KOPT-K1 (cell line): ENCODE measurements around the gene BICC1.

Experiments used
- H3K27ac ChIP-seq: fragments of 200-600 bp; sonication (generic); 2 replicates; pipeline ENCODE4 v1.5.1; 2016; ENCODE audit warnings: antibody characterized with exemption, mild to moderate bottlenecking, low read depth, low read length; ENCODE audit not compliant: poor library complexity, severe bottlenecking
- H3K36me3 ChIP-seq: fragments of 200-600 bp; sonication (generic); 2 replicates; pipeline ENCODE4 v1.5.1; 2017; ENCODE audit warnings: antibody characterized with exemption, mild to moderate bottlenecking, low read length, moderate library complexity; ENCODE audit not compliant: insufficient read depth
- H3K9me3 ChIP-seq: fragments of 200-600 bp; sonication (generic); 2 replicates; pipeline ENCODE4 v1.5.1; 2017; ENCODE audit warnings: antibody characterized with exemption, low read length, mild to moderate bottlenecking; ENCODE audit not compliant: insufficient read depth, poor library complexity, severe bottlenecking

The BICC1 gene

GRCh38 chr10:58813573-58813972 lies 300.9 kb downstream of the BICC1 start:
- H3K9me3 ChIP-seq = no peaks in the 10 kb centered on the region
- no peak overlapping the region for H3K27ac ChIP-seq
- H3K36me3 ChIP-seq = no peaks in the 10 kb centered on the region

GRCh38 chr10:58817201-58817846 lies 304.7 kb downstream of the BICC1 start:
- Histone ChIP-seq H3K27ac (no peak overlapping the region), H3K36me3 (no peaks in the 10 kb centered on the region), H3K9me3 (no peaks in the 10 kb centered on the region)

- H3K9me3 ChIP-seq = no peaks in the 10 kb centered on the region
- no peak overlapping the region for H3K27ac ChIP-seq
- no peaks in the 10 kb centered on the region for H3K36me3 ChIP-seq
Observed at GRCh38 chr10:58818900-58819299, 306.2 kb downstream of the BICC1 start.

DNA sequence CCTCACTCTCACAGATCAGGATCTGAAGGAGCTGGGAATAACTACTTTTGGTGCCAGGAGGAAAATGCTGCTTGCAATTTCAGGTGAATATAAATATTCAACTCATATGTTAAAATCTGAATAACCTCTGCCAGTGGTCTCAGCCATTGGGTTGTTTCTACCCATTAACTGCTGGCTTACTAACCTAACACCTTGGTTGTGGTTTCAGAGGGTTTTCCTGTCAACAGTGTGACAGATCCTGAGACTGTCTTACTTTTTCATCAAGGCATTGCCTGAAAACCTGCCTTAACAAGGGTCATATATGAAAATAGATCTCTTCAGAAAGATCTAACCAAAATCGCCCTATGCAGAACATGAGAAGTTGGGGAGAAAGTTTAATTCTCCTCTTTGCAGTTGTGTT lies 307.7 kb downstream of the BICC1 start:
- no peaks in the 10 kb centered on the region for H3K9me3 ChIP-seq
- no peaks in the 10 kb centered on the region for H3K36me3 ChIP-seq
- H3K27ac ChIP-seq = no peak overlapping the region

- Histone ChIP-seq H3K27ac (no peak overlapping the region), H3K9me3 (no peaks in the 10 kb centered on the region), H3K36me3 (no peaks in the 10 kb centered on the region)
Observed at GRCh38 chr10:58820861-58821751, 308.4 kb downstream of the BICC1 start.

DNA sequence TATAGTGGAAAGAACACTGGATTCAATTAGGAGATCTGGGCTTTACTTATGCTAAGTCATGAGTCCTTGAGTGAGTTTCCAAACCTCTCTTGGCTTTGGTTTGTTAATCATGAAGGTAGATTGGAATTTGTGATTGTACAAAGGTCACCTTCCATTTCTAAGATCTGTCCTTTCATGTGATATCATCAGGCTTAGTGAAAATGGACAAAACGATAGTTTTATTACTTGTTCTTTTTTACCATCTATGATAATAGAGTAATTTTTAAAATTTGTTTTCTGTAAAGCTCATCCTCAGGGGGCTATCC lies 309.0 kb downstream of the BICC1 start:
- Histone ChIP-seq H3K36me3 (no peaks in the 10 kb centered on the region), H3K27ac (no peak overlapping the region), H3K9me3 (no peaks in the 10 kb centered on the region)

DNA sequence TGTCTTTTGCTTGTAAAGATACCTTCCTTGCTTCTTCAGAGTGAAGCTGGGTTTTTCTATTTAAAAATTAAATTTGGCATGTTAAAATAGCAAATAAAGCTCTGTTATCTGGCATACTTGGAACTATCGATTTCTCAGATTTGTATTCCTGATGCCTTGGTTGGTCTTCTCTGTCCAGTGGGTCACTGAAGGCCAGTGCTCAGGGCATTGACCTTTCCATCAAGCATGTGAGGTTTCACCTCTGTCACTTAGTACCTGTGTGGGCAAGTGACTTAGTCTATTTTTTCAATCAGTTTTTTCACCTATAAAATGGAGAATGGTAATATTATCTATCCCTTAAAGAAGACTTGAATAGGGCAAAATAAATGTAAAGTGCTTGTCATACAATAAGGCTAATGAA lies 311.3 kb downstream of the BICC1 start:
- H3K9me3 ChIP-seq = no peaks in the 10 kb centered on the region
- H3K36me3 ChIP-seq = no peaks in the 10 kb centered on the region
- H3K27ac ChIP-seq = no peak overlapping the region

- Histone ChIP-seq H3K9me3 (no peaks in the 10 kb centered on the region), H3K27ac (no peak overlapping the region), H3K36me3 (no peaks in the 10 kb centered on the region)
Observed at GRCh38 chr10:58824396-58824795, 311.7 kb downstream of the BICC1 start.

GRCh38 chr10:58826694-58827093 lies 314.0 kb downstream of the BICC1 start:
- Histone ChIP-seq H3K36me3 (no peaks in the 10 kb centered on the region), H3K27ac (no peak overlapping the region), H3K9me3 (no peaks in the 10 kb centered on the region)

DNA sequence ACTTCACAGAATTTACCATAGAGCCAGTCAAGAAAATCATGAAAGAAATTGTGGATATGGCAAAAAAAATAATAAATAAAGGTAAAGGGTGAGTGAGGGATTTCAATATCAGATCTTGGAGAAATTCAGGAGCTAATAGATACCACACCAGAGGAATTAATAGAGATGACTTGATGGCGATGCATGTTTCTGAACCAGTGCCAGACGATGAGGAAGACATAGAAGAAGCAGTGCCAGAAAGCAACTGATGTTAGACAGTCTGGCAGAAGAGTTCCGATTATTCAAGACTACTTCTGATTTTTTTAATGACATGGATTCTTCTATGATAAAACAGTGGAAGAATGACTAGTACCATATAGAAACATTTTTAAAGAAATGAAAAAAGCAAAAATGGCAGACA lies 314.7 kb downstream of the BICC1 start:
- H3K27ac ChIP-seq = no peak overlapping the region
- H3K36me3 ChIP-seq = no peaks in the 10 kb centered on the region
- H3K9me3 ChIP-seq = no peaks in the 10 kb centered on the region

- Histone ChIP-seq H3K9me3 (no peaks in the 10 kb centered on the region), H3K27ac (no peak overlapping the region), H3K36me3 (no peaks in the 10 kb centered on the region)
Observed at GRCh38 chr10:58829839-58830238, 317.2 kb downstream of the BICC1 start.

- no peak overlapping the region for H3K27ac ChIP-seq
Observed at GRCh38 chr10:58830697-58831096, 318.0 kb downstream of the BICC1 start.

GRCh38 chr10:58833771-58834561 lies 321.3 kb downstream of the BICC1 start:
- Histone ChIP-seq H3K9me3 (no peaks in the 10 kb centered on the region), H3K36me3 (no peaks in the 10 kb centered on the region), H3K27ac (no peak overlapping the region)

More at GRCh38 chr10:58830697-58831096, 318.0 kb downstream of the BICC1 start:
- Histone ChIP-seq H3K9me3 (no peaks in the 10 kb centered on the region), H3K36me3 (no peaks in the 10 kb centered on the region)

- Histone ChIP-seq H3K9me3 (no peaks in the 10 kb centered on the region), H3K27ac (no peak overlapping the region), H3K36me3 (no peaks in the 10 kb centered on the region)
Observed at GRCh38 chr10:58836176-58836700, 323.6 kb downstream of the BICC1 start.

DNA sequence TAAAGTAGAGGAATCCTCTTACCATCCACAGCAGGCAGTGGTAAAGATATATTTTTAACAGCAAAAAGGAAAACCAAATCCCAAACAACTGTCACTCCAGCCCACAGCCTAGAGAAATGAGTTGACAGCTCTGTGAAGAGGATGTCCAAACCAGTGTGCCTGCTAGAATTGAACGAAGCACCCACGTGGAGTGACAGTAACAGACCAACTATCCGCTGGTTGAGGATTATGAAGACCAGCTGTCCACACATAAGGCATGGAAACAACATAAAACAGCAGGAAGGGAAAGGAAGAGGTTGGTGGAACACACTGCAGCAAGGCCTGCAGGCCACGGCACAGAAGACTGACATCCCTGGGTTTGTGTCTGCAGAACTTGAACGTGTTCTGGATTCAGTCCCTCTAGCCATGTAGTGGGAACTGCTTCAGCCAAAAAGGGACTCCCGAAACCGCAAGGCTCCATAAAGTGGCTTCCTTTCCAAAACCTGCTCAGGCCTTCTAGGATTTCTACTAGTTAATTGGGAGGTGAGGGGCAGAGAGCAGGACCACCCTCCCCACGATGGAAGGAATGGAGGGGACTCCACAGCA lies 324.4 kb downstream of the BICC1 start:
- H3K9me3 ChIP-seq = no peaks in the 10 kb centered on the region
- no peaks in the 10 kb centered on the region for H3K36me3 ChIP-seq
- H3K27ac ChIP-seq = no peak overlapping the region
